Transverse colon (tissue), 3 donors: ENCODE data around the gene LENG8.

Experiments used
- CTCF ChIP-seq, 5 experiments: fragments of 200-600 bp in 3 of 5; fragments of 450-650 bp in 2 of 5; sonication (generic) in 3 of 5; IDR thresholded peaks; 1 replicate in 2 of 5; 2 replicates in 3 of 5; pipeline ENCODE4 v1.5.1; 2016 to 2017; ENCODE audit warnings: antibody characterized with exemption in 5 of 5, inconsistent platforms in 3 of 5, mild to moderate bottlenecking in 2 of 5, moderate library complexity in 1 of 5
- POLR2A ChIP-seq: fragments of 450-650 bp; IDR thresholded peaks from one replicate; pipeline ENCODE4 v1.6.1; 2016; ENCODE audit warnings: antibody characterized with exemption, mild to moderate bottlenecking, moderate library complexity

DNA sequence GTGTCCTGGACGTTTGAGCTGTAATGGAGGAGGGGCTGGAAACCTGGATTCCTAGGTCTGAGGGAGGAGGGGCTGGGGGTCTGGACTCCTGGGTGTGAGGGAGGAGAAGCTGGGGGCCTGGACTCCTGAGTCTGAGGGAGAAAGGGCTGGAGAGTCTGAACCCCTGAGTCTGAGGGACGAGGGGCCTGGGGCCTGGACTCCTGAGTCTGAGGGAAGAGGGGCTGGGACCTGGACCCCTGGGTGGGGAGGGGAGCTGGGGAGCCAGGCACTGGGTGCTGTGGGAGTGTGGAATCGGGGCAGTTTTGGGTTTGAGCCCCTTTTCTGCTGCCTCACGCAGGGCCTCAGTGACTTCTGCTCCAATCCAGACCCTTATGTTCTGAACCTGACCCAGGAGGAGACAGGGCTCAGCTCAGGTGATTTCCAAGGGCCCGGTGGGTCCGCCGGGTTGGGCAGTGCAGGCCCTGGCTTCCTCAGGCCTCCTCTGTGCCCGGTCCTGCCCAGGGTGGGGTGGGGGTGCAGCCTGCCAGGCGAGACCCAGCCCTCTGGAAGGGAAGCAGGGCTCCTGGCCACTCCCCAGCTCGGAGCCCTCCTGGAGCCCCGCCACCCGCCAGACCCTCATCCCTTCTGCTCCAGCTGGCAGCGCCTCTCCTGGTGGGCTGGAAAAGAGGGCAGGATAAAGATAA, 19.3 kb upstream of the LENG8 start:
- TF ChIP-seq POLR2A: no peak
- TF ChIP-seq CTCF (IDR thresholded peaks at IDR 0.05): no peak
